Activated CD8-positive, alpha-beta memory T cell treated with anti-CD3 and anti-CD28 coated beads, Interleukin-2, amount 50 U/mL, for 4 hours (primary cell): ENCODE measurements around the gene ADAM12.

Source experiments
- DNase-seq: peaks from one replicate; pipeline ENCODE4 v3.0.0-alpha.2; 2020

Gene ADAM12

DNA sequence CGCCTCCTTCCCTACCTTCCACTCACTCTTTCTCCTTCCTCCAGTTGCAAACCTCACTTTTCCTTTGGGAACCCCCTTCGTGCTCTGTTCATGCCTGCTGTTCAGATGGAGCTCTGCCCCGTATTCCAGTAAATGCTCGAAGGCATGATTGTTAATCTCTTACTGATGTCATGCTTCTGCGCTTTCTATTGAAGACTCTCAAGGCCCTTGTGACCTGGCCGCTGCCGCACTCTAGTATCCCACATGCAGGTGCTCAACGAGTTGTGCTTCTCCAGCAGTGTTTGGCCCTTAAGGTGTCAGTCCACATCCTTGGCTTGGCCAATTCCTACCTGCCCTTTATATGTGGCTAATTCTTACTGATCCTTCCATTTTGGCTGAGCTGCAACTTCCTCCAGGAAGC is 158.6 kb downstream of the ADAM12 start:
- no peak for DNase-seq

DNA sequence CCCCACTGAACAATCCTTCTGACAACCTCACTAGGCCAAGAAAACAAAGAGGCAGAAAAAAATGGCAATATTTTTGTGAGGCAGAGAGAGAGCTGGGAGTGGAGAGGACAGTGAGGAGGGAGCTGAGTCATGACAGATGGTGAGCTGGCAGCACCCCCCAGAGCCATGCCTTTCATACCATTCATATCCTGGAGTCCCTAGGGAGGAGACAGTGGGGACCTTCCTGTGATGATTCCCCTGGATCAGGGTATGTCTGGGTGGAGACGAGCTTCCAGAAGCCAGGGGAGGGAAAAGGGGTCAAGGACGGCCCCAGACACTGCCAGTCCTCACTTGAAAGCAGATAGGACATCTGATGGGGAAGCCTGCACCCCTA is 160.5 kb downstream of the ADAM12 start:
- DNase-seq: no peak

DNA sequence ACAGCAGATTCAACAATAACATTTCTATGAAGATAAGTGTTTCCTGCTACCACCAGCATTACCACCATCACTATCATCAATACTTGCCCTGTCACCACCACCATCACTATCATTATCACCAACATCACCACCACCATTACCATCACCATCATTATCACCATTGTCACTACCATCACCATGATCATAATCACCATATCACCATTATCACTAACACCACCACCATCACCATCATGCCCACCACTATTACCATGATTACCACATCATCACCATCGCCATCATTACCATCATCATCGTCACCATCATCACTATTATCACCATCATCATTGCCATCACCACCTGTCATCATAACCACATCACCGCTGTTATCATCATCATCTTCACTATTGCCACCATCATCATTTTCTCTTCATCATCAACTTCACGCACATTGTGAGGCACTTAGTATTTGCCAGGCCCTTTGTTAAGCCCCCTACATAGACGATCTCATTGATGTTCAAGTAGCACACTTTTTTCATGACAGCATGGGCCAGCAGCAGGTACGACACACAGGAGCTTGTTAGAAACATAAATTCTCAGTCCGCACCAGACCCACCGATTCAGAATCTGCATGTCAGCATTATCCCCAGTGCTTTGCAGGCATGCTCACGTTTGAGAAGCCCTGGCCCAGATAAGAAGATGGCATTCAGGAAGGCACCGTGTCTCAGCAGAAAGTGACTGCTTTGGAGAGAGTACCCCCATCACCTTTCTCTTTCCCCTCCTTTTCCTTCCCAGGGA is 161.1 kb downstream of the ADAM12 start:
- DNase-seq: no peak

- DNase-seq: no peak
Measured at GRCh38 chr10:126226205-126226604, 162.1 kb downstream of the ADAM12 start.

DNA sequence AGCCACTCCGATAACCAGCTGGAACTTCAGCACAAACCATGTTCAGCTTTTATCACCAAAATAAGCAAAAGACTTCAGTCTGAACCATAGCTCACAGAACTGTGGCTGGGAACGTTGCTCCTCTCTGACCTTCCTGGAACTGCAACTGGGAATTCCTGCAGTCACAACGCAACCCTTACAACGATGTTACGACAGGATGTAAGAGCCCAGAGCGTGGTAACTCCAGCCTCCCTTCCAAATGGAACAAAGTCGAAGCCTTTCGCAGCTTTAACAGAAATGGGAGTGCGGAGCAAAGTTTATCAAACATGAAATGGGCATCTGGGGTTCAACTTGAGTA is 162.6 kb downstream of the ADAM12 start:
- DNase-seq: no peak

GRCh38 chr10:126224967-126225671 is 163.2 kb downstream of the ADAM12 start:
- no peak for DNase-seq

DNA sequence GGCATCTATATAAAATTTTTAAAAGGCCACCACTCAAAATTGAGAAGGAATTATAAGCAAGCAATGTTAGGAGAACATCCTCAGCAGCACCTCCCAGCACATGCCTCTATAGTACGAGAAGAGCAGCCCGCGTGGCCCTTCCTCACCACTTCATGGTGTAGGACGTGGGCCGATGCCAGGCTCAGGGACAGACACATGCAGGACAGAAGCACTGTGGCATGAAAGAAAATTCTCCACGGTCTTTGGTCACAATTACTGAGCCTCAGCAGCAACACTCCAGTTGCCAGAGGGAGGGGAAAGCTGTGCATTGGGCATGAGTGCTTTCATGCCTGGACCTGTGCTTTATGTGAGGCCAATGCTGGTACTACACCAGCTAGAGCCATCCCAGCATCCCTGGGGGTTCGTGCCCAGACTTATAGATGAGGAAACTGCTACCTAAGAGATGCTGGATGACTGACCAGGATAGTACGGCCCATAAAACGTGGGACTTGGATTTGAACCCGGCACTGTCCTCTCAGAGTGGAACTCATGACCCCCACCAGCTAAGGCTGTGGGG is 164.7 kb downstream of the ADAM12 start:
- no peak for DNase-seq

DNA sequence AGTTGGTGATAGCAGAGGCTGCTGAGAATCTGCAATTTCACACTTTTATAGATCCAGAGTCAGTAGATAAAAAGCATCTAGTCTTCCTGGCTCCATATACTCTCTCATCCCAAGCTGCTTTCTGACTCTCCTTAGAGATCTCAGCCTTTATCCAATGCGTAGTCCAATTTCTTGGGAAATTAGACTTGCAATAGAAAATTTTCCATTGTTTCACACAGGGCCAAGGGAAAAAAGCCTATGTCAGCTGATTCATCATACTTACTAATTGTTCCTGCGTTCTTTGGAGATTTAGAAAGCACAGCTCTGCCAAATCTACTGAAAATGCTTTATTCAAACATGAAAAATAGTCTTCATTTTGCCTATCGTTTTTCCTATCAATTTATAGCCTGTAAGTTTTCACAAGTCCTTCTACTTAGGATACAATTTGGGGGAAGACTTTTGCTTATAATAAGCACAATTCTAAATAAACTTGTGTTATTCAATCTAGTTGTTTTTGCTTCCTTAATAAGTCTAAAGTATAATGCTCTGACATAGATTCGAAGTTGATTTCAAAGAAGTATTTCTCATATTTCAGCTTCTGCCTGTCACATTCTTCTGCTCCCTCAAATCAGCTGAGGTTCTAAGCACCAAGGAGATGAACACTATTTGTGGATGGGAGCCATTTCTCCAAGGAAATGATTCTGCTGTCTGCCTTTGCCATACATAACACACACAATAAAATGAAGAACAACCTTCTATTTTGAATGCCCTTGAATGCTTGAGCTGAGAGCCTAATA is 165.4 kb downstream of the ADAM12 start:
- DNase-seq: no peak

DNA sequence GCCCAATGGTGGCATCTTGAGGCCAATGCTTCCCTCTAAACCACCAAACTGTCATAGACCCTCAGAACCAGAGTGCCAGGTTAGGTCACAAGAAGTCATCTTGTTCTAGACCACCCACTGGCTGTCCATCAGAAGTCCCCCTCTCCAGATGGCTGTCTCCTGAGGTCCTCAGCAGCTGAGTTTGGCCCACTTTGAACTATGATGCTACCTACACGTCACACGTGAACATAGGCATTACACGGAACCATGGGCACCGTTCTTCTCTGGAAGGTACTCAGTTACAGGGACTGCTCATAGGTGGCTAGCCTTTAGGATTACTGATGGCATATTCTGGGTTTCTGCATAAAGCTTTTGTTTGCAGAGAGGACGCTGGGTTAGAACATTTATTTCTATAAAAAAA is 166.4 kb downstream of the ADAM12 start:
- DNase-seq: no peak

GRCh38 chr10:126218778-126219649 is 169.3 kb downstream of the ADAM12 start:
- no peak for DNase-seq

DNA sequence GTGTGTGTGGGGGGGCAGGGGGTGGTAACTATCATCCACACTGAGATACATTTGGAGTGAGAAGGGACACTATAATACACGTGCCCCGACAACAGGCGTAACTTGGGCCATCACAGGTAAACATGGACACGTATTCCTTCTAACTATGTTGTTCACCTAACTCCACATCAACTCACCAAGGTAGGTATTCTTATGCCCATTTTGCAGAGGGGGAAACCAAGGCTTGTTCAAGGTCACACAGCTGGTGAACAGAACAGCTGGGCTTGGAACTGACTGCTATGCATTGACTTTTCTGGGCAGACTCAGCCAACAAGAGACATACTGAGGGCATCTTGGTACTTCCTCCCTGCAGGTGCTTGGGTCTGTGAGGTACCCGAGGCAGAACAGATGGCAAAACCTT is 170.1 kb downstream of the ADAM12 start:
- no peak for DNase-seq

GRCh38 chr10:126216632-126216961 is 171.7 kb downstream of the ADAM12 start:
- no peak for DNase-seq

- no peak for DNase-seq
Measured at GRCh38 chr10:126215746-126216631, 172.3 kb downstream of the ADAM12 start.

- no peak for DNase-seq
Measured at GRCh38 chr10:126214679-126215078, 173.6 kb downstream of the ADAM12 start.

GRCh38 chr10:126214021-126214420 is 174.3 kb downstream of the ADAM12 start:
- DNase-seq: no peak

GRCh38 chr10:126212738-126213137 is 175.5 kb downstream of the ADAM12 start:
- DNase-seq: no peak

DNA sequence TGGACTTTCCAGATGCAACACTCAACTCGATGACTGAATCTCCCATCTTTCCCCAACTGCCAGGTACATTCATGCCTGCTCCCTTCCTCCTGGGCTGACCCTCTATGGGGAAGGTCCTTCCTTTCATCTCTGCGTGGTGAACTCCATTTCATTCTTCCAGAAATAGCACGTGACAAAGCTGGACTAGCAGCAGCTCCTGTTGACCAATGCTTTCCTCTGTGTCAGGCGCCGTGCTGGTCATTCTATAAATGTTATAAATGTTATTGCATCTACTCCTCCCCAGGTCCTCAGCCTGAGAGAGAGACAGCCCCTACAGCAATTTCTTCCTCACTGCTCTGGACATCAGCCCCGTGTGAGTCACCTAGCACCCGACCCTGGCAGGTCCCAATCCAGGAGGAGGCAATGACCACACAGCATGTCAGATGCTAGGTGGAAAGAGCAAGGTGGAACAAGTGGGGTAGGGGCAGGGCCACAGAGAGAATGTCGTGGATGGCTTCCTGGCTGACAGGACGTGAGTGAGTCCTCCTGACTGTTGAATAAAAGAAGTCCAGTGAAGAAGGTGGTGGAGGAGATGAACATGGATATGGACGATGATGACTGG is 178.1 kb downstream of the ADAM12 start:
- no peak for DNase-seq

GRCh38 chr10:126209451-126209850 is 178.8 kb downstream of the ADAM12 start:
- DNase-seq: no peak

- DNase-seq: no peak
Measured at GRCh38 chr10:126208726-126209302, 179.5 kb downstream of the ADAM12 start.

DNA sequence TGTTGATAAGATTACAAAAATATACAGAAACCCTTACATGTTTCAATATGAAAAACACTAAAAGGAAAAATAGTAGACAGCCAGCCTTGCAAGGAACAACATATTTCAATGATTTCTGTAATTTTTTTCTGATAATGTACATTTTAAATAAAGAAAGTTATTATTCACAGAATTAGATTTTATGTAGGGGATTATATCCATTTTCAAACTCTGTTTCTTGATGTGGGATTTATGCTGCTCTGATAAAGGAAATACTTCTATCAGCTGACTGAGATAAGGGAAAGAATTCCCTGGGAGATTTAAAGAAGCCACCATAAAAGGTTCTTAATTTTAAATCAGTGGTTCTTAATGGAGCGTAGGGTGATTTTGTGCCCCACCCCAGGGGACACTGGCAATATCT is 180.4 kb downstream of the ADAM12 start:
- no peak for DNase-seq

- DNase-seq: no peak
Measured at GRCh38 chr10:126207313-126207771, 180.9 kb downstream of the ADAM12 start.
